Neural crest cell (in vitro differentiated cells): ENCODE measurements around the gene GID8. TPM values are rescaled to one million over a fixed set of nuclear protein-coding genes. Genes with fewer than 3 reads are reported as not detected.

ENCODE experiments used
- DNase-seq: peaks from one replicate; pipeline ENCODE4 v3.0.0; 2021; ENCODE audit warnings: low read depth, mixed read lengths, low spot score
- H3K27ac Mint-ChIP-seq: one replicate; pipeline ENCODE4 v1.8.0; 2021; ENCODE audit warnings: mild to moderate bottlenecking, mixed read lengths; ENCODE audit not compliant: unreplicated experiment
- H3K27me3 Mint-ChIP-seq: 2 replicates; pipeline ENCODE4 v1.8.0; 2021; ENCODE audit warnings: low read depth, mild to moderate bottlenecking, mixed read lengths
- H3K36me3 Mint-ChIP-seq: 2 replicates; pipeline ENCODE4 v1.8.0; 2021; ENCODE audit warnings: low read depth, mild to moderate bottlenecking, mixed read lengths
- H3K4me1 Mint-ChIP-seq: 2 replicates; pipeline ENCODE4 v1.8.0; 2021; ENCODE audit warnings: mixed read lengths
- H3K4me3 Mint-ChIP-seq: one replicate; pipeline ENCODE4 v1.8.0; 2021; ENCODE audit warnings: mild to moderate bottlenecking, mixed read lengths
- H3K9me3 Mint-ChIP-seq: 2 replicates; pipeline ENCODE4 v1.8.0; 2021; ENCODE audit warnings: mixed read lengths
- CTCF ChIP-seq: fragments of 200-600 bp; sonication (generic); conservative IDR thresholded peaks from 2 replicates; pipeline ENCODE4 v1.5.0; 2021; ENCODE audit warnings: antibody characterized with exemption, mild to moderate bottlenecking
- total RNA-seq: library from RNA; stranded (reverse); gene quantifications from 2 replicates; pipeline ENCODE4 v1.2.1, GENCODE V29; 2021

The GID8 gene
- total RNA-seq, 1 donor from 2014 or later = 62.3 TPM

DNA sequence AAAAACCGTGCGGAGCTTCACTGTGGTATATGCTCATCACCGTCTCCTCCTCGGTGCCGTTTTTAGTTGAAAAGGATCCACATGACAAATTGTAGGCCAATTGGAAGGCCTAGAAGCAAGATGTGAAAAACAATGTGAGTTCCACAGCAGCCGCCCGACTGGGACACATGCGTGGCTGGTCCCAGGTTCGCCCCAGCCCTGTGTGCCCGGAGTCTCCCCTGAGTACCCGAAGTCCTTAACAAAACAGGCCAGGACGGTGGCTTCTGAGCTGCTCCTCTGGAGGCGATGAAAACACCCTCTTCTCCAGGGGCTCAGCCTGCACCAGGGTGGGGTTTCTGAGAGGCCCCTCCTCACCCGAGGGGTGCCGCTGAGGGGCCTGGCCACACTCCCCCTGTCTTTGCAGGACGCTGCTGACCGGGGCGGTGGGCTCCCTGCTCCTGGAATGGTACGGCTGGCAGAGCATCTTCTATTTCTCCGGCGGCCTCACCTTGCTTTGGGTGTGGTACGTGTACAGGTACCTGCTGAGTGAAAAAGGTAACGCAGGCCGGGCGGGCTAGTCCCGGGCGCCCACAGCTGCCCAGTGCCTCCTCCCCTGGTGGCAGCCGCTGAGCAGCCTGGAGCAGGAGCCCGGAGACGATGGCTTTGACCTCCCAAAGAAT lies 24.4 kb downstream of the GID8 start:
- no peak for TF ChIP-seq CTCF
- Mint-ChIP-seq H3K9me3 (no peaks in the 10 kb centered on the region), H3K36me3 (no peaks in the 10 kb centered on the region), H3K27ac (no peak overlapping the region), H3K27me3 (no peaks in the 10 kb centered on the region), H3K4me1 (no peaks in the 10 kb centered on the region), H3K4me3 (no peak overlapping the region)
- no peak for DNase-seq

DNA sequence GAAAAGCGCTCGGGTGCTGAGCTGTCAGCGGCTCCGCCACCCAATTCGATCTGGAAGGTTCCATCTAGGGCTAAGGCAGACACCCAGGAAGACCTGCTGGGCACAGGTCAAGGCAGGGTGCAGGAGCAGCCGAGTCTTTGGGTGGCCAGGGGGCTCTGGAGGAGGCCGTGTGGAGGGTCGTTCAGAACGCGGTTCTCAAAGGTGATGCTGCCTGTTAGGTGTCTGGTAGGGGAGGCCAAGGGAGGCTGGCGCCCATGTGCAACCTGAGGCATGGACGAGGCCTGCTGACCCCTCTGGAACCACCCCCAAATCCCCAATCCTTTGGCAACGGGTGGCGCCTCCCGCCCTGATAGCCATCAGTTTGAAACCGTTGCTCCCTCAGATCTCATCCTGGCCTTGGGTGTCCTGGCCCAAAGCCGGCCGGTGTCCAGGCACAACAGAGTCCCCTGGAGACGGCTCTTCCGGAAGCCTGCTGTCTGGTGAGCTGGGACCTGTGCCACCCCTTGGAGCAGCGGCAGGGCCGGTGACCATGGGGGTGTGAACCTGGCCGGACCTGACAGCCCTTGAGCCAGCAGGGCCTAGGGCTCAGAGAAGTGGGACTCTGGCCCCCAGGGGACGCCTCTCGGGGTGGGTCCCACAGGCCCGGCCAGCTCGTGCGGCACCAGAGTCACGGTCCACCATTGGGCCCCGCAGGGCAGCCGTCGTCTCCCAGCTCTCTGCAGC lies 25.1 kb downstream of the GID8 start:
- H3K9me3 Mint-ChIP-seq = no peaks in the 10 kb centered on the region
- no peaks in the 10 kb centered on the region for H3K4me1 Mint-ChIP-seq

GRCh38 chr20:62963614-62964397 lies 25.9 kb downstream of the GID8 start:
- no peak overlapping the region for H3K27ac Mint-ChIP-seq
- TF ChIP-seq CTCF = no peak
- H3K4me1 Mint-ChIP-seq = no peaks in the 10 kb centered on the region
- no peaks in the 10 kb centered on the region for H3K9me3 Mint-ChIP-seq
- no peak overlapping the region for H3K4me3 Mint-ChIP-seq
- no peaks in the 10 kb centered on the region for H3K36me3 Mint-ChIP-seq
- no peaks in the 10 kb centered on the region for H3K27me3 Mint-ChIP-seq
- no peak for DNase-seq

More for the DNA sequence above, 25.1 kb downstream of the GID8 start:
- no peak overlapping the region for H3K27ac Mint-ChIP-seq
- no peaks in the 10 kb centered on the region for H3K27me3 Mint-ChIP-seq
- H3K4me3 Mint-ChIP-seq = no peak overlapping the region
- DNase-seq = no peak
- no peaks in the 10 kb centered on the region for H3K36me3 Mint-ChIP-seq
- TF ChIP-seq CTCF = no peak

GRCh38 chr20:62964700-62965099 lies 26.8 kb downstream of the GID8 start:
- Mint-ChIP-seq H3K9me3 (no peaks in the 10 kb centered on the region), H3K36me3 (no peaks in the 10 kb centered on the region), H3K27ac (no peak overlapping the region), H3K27me3 (no peaks in the 10 kb centered on the region), H3K4me3 (no peak overlapping the region), H3K4me1 (no peaks in the 10 kb centered on the region)
- no peak for TF ChIP-seq CTCF
- DNase-seq = no peak

DNA sequence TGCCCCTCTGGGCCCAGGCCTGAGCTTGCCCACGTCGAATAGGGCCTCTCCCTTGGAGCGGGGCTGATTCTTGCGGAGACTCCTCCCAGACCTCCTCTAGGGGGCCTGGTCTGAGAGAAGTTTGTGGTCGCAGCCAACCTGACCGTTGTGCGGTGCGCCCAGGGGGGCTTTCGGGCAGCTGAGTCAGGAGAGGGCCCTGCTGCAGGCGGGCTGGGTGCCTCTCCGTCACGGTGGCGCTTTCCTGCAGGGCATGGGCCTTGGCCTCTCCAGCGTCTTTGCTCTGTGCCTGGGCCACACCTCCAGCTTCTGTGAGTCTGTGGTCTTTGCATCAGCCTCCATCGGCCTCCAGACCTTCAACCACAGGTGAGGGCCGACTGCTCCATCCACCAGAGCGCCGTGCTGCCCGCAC lies 27.4 kb downstream of the GID8 start:
- Mint-ChIP-seq H3K27me3 (peaks cover 2% of the 10 kb centered on the region), H3K27ac (no peak overlapping the region)

More for the DNA sequence above, 27.4 kb downstream of the GID8 start:
- Mint-ChIP-seq H3K4me3 (no peak overlapping the region), H3K36me3 (no peaks in the 10 kb centered on the region), H3K4me1 (no peaks in the 10 kb centered on the region), H3K9me3 (no peaks in the 10 kb centered on the region)
- TF ChIP-seq CTCF = no peak
- DNase-seq = no peak
